Measurements from ENCODE around the gene NEDD8.
"Not testable (repeated sequence)": the region's sequence is repeated elsewhere in the genome, so short reads cannot be mapped to it uniquely, and the experiment has no call there.

NEDD8 gene

DNA sequence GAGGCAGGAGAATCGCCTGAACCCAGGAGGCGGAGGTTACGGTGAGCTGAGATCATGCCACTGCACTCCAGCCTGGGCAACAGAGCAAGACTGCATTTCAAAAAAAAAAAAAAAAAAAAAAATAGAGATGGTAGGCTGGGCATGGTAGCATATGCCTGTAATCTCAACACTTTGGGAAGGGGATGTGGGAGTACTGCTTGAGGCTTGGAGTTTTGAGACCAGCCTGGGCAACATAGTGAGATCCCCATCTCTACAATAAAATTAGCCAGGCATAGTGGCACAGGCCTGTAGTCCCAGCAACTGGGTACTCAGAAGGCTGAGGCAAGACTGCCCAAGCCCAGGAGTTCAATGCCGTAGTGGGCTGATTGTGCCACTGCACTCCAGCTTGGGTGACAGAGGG lies 9.2 kb downstream of the NEDD8 start:
- not testable (repeated sequence) for DNase-seq, ATAC-seq

DNA sequence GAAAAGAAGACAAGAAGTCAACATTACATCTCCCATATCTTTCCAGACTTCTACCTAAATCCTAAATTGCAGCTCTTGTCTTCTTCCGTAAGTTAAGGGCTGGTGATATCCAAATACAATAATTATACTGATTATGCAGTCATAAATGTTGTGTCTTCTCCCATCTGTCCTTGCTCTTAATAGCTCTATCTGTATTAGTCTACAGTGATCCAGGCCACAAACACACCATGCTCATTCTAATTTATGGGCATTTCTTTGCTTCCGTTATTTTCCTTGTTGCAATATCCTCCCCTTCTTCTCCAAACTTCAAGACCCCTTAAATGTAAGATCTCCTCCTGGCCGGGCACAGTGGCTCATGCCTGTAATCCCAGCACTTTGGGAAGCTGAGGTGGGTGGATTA lies 12.6 kb downstream of the NEDD8 start:
- DNase-seq (no peak), ATAC-seq (no peak)

DNA sequence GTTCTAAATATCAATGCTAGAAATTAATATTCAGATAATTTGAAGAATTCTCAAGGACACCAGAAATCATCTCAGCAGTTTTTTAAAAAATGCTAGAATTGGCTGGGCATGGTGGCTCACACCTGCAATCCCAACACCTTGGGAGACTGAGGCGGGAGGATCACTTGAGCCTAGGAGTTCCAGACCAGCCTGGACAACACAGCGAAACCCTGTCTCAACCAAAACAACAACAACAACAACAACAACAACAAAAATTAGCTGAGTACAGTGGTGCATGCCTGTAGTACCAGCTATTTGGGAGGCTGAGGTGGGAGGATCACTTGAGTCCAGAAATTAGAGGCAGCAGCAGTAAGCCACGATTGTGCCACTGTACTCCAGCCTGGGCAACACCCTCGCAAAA lies 13.1 kb downstream of the NEDD8 start:
- no peak for DNase-seq
- no peak for ATAC-seq

DNA sequence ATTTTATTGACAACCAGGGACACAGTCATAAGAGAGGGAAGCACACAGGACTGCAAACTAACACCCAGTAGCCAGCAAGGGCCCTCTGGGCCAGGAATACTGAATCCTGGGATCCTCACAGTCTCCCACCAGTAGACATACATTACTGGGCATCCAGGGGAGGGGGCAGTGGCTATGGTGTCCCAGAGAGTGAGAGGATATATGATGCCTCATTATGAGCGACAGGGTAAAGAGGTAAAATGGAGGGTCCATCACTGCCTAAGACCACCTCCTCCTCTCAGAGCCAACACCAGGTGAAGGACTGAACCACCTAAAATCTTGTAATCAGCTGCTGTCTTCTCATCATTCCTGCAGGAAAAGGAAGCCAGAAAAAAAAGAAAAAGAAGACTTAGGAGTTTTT lies 15.3 kb downstream of the NEDD8 start:
- not testable (repeated sequence) for ATAC-seq, DNase-seq

DNA sequence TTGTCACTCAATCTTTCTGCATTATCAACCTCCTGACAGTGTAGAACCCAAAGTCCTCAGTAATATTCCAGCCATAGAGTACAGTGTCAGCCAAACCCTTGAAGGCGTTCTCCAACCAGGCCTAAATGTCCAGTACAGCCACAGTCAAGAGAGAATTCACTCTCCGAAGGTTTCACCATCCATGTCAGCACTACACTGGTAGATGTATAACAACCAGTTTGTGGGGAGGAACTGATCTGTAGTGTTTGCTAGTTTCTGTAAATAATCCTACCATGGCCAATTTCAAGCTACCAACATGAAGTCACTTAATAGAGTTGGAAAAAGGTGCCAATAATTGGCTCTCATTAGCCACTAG lies 15.8 kb downstream of the NEDD8 start:
- DNase-seq, result no peak
- no peak for ATAC-seq

DNA sequence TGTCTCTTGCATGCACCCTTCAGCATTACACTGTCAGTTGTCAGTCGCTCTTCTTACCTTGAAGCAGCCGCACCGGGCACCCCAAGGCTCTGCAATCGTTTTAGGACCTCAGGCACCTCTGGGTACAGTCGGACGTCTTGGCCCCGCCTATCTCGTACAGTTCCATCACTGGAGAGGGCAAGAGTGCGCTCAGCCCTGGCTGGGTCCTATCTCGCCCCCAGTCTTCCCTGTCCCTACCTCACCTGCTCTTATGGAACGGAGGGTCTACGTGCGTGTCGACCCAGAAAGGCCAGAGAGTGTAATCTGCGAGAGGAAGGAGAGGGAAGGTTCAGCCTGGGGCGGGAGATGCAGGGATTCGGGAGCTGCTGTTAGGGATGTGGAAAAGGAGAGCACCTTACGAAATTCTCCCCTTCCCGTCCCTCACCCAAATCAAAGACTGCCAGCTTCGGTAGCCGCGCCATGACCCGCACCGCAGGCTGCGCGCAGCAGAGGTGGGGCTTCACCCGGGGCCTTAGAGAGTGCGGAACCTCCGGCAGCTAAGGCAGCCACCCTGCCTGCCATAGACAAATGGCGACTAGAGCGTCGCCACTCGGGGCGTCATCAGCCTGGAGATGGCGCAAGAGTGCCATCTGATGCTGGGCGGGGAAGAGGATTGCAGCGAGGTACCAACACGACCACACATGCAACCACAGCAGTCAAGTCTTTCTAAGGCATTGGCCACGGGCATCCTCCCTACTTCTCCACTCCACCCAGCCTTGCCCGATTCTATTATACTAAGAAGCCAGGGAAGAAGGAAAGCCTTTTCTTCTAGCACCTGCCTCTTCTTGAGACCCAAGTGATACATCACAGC lies 16.4 kb downstream of the NEDD8 start, which contains the start of gene MDP1:
MDP1 (minus strand) TSS at position 572 of the 850 bp plus-strand sequence; CDS start at position 461, 111 bp downstream.
- peak; percentile 86 for DNase-seq
- peak; percentile 74 for ATAC-seq

DNA sequence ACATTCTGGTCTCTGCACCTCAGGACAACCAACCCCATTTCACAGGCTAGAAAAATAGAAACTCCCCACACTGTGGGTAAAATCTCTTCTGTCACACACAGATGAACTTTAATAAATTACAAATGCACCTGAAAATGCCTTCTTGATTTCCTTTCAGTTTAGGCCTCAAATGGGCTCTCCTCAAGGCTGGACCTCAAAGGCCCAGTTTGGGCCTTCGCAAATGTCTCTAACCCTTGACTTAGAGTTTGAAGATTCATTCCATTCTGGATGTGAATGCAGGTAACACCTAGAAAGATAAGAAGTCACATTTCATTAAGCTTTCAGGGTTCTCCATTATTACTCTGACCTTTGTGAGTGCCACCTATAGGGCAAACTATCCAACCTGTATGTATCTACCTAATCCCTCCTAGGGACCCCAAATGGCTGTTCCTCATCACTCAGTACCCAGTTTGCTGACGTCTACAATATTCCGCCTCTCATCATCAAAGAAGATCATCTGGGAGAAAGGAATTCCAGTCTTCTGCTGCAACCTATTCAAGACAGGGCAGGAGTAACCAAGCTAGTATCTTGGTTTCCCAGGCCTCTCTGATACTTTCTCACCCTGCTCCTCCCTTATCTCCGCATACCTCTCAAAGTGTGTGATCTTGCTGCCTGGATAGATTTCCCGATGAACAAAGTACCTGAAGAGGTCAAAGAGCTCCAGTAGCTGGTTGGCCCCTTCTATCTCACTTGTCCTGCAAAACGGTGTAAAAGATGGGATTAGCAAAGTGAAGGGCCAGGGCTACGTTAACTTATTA lies 18.1 kb downstream of the NEDD8 start:
- no peak for DNase-seq
- ATAC-seq, result no peak

DNA sequence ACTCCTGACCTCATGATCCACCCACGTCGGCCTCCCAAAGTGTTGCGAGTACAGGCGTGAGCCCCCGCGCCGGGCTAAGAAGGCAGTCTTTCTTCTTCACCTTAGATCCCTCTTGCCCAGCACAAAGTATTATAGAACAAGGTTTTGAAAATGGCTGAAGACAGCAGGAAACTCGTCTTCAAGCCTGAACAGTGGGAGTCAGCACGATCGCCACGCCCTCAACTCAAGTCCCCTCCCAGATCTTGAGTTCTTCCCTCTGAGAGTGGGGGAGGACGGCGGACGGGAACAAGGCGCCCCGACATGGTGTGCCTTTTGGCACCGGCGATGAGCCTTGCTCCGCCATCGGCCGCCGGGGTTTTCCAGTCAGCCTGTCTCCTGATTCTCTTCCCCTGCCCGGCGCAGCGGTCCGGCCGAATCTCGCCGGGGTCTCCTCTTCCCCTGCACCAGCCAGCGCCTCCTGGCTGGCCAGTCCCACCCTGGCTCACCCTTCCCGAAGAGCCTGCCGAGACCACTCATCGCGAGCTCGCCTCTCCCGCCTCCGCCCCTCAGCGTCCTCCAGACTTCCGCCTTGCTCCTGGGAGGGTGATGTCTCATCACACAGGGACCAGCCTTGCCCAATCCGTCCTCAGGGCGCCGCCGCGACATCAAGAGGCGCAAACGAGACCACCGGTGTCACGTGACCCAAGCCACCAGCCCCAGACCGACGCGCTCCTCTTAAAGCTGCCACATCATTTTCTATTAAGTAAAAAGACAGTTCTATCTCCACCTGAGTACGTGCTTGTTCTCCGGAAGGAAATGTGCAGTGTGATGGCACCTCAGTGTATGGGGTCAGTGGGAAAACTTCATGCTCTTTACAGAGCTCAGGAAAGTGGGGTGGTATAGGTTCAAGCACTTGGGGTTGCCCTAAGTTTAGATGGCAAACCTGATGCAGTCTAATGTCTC lies 19.0 kb downstream of the NEDD8 start, which contains the start of gene CHMP4A:
CHMP4A (minus strand) TSS at position 565 of the 942 bp plus-strand sequence; CDS start at position 516, 49 bp downstream.
- ATAC-seq, result peak; percentile 92
- DNase-seq, result peak; percentile 97

DNA sequence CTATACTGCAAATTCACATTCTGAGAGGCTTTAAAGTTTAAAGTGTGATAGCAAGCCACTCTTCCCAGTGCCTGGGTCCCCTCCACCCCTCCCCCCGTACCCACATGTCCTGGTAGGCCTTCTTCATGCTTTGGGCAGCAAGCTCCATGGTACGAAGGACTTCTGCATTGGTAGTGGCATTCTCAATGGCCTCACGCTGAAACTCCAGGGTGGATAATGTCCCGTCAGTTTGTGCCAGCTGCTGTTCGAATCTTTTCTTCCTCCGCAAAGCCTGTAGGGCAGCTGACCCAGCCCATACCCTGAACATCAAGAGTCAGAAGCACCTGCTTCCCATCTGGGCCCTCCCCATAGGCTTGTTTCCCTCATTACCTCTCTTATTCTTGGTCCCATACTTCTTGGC lies 20.9 kb downstream of the NEDD8 start:
- ATAC-seq (no peak), DNase-seq (no peak)

DNA sequence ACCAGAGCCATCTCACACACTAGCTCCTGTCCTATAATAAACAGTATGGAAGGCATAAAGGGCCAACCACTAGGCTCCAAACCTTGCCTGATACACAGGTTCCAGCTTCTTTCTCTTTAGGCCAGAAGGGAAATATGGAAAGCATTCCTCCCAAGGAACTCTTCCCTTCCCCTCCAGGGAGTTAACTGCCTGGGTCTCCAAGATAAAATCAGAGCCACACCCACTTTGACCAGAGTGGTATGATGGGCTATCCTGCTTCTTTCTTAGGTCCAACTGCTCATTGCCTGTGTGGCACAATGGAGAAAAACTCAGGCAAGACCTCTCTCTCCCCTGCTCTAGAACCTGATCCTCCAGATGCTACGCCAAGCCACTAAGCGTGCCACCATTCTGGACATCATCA lies 24.5 kb downstream of the NEDD8 start:
- DNase-seq (no peak), ATAC-seq (no peak)

DNA sequence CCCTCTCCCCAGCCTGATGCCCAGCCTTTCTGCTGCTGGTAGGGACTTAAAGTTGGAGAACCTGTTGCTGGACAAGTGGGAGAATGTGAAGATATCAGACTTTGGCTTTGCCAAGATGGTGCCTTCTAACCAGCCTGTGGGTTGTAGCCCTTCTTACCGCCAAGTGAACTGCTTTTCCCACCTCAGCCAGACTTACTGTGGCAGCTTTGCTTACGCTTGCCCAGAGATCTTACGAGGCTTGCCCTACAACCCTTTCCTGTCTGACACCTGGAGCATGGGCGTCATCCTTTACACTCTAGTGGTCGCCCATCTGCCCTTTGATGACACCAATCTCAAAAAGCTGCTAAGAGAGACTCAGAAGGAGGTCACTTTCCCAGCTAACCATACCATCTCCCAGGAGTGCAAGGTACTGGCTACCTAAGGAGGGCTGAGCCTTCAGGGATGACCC lies 25.0 kb downstream of the NEDD8 start:
- DNase-seq, result no peak
- no peak for ATAC-seq

DNA sequence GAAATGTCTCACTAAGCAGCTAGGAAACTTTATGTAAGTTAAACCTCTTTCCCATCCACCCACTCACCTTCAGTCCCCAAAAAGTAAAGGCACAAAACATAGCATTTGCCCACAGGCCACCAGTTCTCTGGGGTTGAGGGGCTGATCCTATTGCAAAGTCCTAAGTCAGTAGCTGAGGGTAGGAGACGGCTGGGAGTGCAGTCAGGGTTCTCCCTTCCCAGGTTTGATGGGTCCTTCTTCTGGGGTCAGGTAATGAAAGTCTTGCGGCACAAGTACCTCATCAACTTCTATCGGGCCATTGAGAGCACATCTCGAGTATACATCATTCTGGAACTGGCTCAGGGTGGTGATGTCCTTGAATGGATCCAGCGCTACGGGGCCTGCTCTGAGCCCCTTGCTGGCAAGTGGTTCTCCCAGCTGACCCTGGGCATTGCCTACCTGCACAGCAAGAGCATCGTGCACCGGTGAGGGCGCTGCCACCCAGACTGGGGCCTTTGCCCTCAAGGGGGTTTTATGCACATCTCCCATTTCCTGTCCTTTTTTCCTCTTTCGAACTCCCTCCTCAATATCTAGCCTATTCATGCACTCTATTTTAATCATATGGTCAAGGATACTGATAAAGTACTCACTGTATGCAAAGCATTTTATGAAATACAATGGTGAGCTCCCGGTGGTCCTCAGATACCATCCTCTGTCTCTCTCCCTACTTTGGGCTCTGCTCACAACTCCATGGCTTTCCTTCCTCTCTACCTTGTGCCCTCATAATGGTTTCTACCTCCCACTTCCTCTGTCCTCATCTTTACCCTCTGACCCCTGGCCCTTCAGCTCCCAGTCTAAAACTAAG lies 25.7 kb downstream of the NEDD8 start:
- no peak for ATAC-seq
- no peak for DNase-seq

DNA sequence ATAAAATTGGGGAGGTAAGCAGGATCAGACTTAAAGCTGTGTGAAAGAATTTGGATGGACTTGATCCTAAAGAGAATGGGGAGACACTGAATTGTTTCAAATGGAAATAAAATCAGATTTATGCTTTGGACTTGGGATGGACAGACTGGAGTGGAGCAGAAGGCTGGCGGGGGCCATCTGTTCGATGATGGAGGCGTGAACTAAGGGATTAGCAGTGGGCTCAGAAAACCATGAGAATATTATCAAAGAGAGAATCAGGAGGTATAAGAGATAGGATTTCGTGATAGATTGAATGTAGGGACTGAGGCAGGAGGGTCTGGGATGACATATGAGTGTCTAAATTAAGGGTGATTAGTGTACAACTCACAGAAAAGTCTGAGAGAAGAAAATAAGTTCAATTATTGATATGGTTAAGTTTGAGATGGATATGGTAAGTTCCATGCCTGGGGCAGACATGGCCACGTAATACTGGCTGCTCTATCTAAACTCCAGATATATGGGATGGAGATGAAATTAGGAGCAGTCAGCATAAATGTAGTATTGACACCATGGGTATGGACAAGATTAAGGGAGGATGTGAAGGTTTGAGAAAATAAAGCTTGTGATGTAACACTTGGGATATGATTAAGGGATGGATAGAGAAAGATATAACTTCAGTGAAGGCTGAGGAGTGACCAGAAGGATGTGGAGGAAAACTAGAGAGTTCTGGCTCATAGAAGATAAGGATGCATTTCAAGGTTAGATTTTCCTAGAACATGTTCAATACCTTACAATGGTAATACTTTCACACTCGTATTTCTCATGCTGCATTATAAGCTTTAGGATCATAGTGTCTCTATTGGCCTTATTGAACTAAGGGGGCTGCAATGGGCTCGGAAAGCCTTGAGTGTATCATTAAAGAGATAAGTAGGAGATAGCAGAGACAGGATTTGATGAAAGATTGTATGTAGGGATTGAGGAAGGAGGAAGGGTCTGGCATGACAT lies 27.7 kb downstream of the NEDD8 start:
- ATAC-seq, result no peak
- no peak for DNase-seq

DNA sequence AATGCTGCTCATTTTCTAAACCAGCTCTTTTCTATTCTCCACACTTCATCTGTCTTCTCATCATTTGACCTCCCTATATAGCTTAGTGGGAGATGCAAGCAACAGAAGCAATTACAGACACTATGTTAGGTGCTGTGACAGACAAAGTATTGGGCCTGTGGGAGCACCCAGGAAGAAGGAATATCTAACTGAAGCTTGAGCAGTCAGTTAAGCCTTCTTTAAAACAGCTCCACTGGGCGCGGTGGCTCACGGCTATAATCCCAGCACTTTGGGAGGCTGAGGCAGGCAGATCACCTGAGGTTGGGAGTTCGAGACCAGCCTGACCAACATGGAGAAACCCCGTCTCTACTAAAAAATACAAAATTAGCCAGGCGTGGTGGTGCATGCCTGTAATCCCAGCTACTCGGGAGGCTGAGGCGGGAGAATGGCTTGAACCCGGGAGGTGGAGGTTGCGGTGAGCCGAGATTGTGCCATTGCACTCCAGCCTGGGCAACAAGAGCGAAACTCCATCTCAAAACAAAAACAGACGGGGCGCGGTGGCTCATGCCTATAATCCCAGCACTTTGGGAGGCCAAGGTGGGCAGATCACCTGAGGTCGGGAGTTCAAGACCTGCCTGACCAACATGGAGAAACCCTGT lies 28.8 kb downstream of the NEDD8 start:
- ATAC-seq, DNase-seq: not testable (repeated sequence)

DNA sequence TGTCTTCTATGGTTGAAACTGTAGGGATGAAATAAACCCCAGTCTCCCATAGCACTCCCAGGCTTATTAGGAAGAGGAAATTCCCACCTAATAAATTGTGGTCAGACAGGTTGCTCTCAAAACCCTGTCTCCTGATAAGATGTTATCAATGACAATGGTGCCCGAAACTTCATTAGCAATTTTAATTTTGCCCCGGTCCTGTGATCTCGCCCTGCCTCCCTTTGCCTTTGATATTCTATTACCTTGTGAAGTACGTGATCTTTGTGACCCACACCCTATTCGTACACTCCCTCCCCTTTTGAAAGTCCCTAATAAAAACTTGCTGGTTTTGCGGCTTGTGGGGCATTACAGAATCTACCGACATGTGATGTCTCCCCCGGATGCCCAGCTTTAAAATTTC lies 29.6 kb downstream of the NEDD8 start:
- ATAC-seq, DNase-seq: not testable (repeated sequence)

DNA sequence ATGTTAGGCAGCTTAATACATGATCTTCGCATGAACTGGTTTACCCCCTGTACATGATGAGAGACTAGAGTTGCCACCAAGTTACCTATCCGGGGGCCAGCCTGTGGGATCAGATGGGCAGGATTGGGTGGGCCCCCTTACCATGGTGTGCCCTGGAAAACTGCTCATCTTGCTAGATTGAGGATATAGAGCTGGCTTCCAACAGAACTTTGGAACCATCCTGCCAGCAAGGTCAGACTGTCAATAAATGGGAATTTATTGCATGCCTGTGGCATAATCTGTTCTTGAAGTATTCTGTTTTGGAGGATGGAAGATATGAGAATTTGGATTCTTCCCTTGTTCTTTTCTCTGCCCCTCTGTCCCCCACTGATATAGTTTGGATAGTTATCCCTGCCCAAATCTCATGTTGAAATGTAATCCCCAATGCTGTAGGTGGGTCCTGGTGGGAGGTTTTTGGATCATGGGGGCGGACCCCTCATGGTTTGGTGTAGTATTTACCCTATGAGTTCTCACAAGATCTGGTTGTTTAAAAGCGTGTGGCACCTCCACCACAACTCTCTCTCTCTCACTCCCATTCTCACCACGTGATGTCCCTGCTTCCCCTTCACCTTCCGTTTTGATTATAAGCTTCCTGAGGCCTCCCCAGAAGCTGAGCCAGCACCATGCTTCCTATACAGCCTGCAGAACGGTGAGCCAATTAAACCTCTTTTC lies 33.2 kb downstream of the NEDD8 start:
- DNase-seq (no peak), ATAC-seq (no peak)

DNA sequence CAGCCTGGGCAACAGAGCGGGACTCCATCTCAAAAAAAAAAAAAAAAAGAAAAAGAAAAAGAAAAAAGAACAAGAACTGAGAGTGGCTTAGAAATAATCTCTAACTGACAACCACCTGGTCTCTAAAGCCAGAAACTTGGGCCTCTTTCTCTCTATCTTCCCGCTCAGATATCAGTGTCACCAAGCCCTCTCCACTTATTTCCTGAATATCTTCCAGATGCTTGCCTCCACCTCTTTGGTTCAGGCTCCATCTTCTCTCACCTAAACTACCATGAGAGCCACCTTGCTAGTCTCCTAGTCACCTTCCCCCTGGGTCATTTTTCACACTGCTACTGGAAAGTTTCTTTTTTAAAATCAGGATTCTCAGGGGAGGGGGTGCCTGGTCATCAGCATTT lies 35.1 kb downstream of the NEDD8 start:
- ATAC-seq, result no peak

More for the DNA sequence above, 35.1 kb downstream of the NEDD8 start:
- no peak for DNase-seq
